ENCODE data around the gene PLBD1. TPM values are rescaled to one million over a fixed set of nuclear protein-coding genes. Genes with fewer than 3 reads are reported as not detected.

The PLBD1 gene
- total RNA-seq, 1 experiment from 2014 or later, result not detected

- no peak for DNase-seq (ENCODE audit: low spot score)
- Histone ChIP-seq H3K27ac (ENCODE audit: low read depth, low read length, poor library complexity, severe bottlenecking) (no peak overlapping the region), H3K4me1 (ENCODE audit: insufficient read depth, low read length, poor library complexity, severe bottlenecking) (no peaks in the 10 kb centered on the region), H3K27me3 (replicated peaks; ENCODE audit: insufficient read depth, low read depth, low read length, poor library complexity) (no peaks in the 10 kb centered on the region), H3K36me3 (ENCODE audit: insufficient read depth, low read length, poor library complexity, severe bottlenecking) (no peaks in the 10 kb centered on the region), H3K9me3 (ENCODE audit: low read depth, low read length, poor library complexity, severe bottlenecking) (peaks cover 10% of the 10 kb centered on the region), H3K4me3 (ENCODE audit: low read depth, low read length, poor library complexity, severe bottlenecking) (no peak overlapping the region)
- intact Hi-C loops (cut with micrococcal nuclease; ENCODE audit: unreplicated experiment), result no loop called here
- no TSS peak for BruUV-seq (replicated peaks)
- no peak for TF ChIP-seq EZH2 (IDR thresholded peaks at IDR 0.05; ENCODE audit: borderline replicate concordance, low read depth, low read length, poor library complexity, severe bottlenecking)
- TF ChIP-seq, protein P1, sequence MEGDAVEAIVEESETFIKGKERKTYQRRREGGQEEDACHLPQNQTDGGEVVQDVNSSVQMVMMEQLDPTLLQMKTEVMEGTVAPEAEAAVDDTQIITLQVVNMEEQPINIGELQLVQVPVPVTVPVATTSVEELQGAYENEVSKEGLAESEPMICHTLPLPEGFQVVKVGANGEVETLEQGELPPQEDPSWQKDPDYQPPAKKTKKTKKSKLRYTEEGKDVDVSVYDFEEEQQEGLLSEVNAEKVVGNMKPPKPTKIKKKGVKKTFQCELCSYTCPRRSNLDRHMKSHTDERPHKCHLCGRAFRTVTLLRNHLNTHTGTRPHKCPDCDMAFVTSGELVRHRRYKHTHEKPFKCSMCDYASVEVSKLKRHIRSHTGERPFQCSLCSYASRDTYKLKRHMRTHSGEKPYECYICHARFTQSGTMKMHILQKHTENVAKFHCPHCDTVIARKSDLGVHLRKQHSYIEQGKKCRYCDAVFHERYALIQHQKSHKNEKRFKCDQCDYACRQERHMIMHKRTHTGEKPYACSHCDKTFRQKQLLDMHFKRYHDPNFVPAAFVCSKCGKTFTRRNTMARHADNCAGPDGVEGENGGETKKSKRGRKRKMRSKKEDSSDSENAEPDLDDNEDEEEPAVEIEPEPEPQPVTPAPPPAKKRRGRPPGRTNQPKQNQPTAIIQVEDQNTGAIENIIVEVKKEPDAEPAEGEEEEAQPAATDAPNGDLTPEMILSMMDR (conservative IDR thresholded peaks at IDR 0.05; ENCODE audit: low read depth, low read length), result no peak
- ChIA-PET CTCF (no interaction called here), POLR2A (ENCODE audit: low non-redundant PET) (no interaction called here)
These were observed 45.9 kb downstream of the PLBD1 start for GRCh38 chr12:14521822-14522221.

GRCh38 chr12:14514946-14515345 lies 52.7 kb downstream of the PLBD1 start:
- Histone ChIP-seq H3K9me3 (ENCODE audit: low read depth, low read length, poor library complexity, severe bottlenecking) (no peaks in the 10 kb centered on the region), H3K4me3 (ENCODE audit: low read depth, low read length, poor library complexity, severe bottlenecking) (no peak overlapping the region), H3K27me3 (replicated peaks; ENCODE audit: insufficient read depth, low read depth, low read length, poor library complexity) (no peaks in the 10 kb centered on the region), H3K36me3 (ENCODE audit: insufficient read depth, low read length, poor library complexity, severe bottlenecking) (no peaks in the 10 kb centered on the region), H3K27ac (ENCODE audit: low read depth, low read length, poor library complexity, severe bottlenecking) (no peak overlapping the region), H3K4me1 (ENCODE audit: insufficient read depth, low read length, poor library complexity, severe bottlenecking) (peaks cover 13% of the 10 kb centered on the region)
- DNase-seq (ENCODE audit: low spot score), result peak; percentile 6
- TF ChIP-seq, protein P1 (conservative IDR thresholded peaks at IDR 0.05; ENCODE audit: low read depth, low read length), result no peak
- TF ChIP-seq EZH2 (IDR thresholded peaks at IDR 0.05; ENCODE audit: borderline replicate concordance, low read depth, low read length, poor library complexity, severe bottlenecking), result no peak
- ChIA-PET CTCF (interaction anchor here (0.5 to 0.7 kb wide), 2 partner anchors 98 to 261 kb away, joined by 3 to 5 read pairs; no protein-coding TSS in a partner anchor), POLR2A (ENCODE audit: low non-redundant PET) (no interaction called here)
- BruUV-seq (replicated peaks), result no TSS peak
- intact Hi-C loops (cut with micrococcal nuclease; ENCODE audit: unreplicated experiment), result loop anchor here (1.0 to 5.0 kb wide), 4 partner anchors 104 to 323 kb away; no protein-coding TSS in a partner anchor

DNA sequence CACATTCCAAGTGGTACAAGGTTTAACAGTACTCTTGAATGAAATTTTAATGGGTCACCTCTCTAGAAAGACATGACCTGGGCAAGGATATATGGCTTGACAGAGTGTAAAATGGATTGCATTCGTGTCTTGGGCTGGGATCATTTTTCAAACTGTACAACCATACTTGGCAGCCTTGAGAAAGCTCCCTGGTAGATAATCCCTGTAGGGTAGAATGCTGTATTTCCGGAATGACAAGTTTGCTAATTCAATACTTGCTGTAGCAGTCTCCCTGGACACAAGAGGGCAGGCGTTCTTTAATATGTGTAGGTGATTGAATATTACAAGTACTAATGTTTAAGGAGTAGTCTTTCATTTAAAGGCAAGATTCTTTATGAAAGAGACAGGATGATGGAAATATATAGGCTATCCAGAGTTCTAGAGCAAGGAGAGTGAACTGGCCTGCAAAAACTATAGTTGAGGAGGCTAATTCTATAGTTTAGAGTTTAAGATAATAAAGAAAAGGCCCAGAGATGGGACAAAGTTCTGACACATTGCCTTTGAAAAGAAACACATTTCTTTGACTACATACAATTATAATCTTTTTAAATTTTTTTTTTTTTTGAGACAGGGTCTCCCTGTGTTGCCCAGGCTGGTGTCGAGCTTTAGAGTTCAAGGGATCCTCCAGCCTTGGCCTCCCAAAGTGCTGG lies 53.4 kb downstream of the PLBD1 start:
- BruUV-seq (replicated peaks), result no TSS peak
- ChIA-PET CTCF (interaction anchor here (0.5 to 1.0 kb wide), 6 partner anchors 27 to 299 kb away, joined by 3 to 11 read pairs (median 4); no protein-coding TSS in a partner anchor), POLR2A (ENCODE audit: low non-redundant PET) (interaction anchor here (0.6 kb wide), 1 partner anchor 10 kb away, joined by 3 read pairs; no protein-coding TSS in a partner anchor)
- no peaks in the 10 kb centered on the region for H3K27me3 ChIP-seq (replicated peaks; ENCODE audit: insufficient read depth, low read depth, low read length, poor library complexity)
- no peak overlapping the region for H3K27ac ChIP-seq (ENCODE audit: low read depth, low read length, poor library complexity, severe bottlenecking)
- H3K36me3 ChIP-seq (ENCODE audit: insufficient read depth, low read length, poor library complexity, severe bottlenecking), result no peaks in the 10 kb centered on the region
- intact Hi-C loops (cut with micrococcal nuclease; ENCODE audit: unreplicated experiment), result loop anchor here (1.0 to 5.0 kb wide), 4 partner anchors 105 to 322 kb away; no protein-coding TSS in a partner anchor
- no peaks in the 10 kb centered on the region for H3K9me3 ChIP-seq (ENCODE audit: low read depth, low read length, poor library complexity, severe bottlenecking)
- peak; percentile 89 for DNase-seq (ENCODE audit: low spot score)
- H3K4me1 ChIP-seq (ENCODE audit: insufficient read depth, low read length, poor library complexity, severe bottlenecking), result peaks cover 13% of the 10 kb centered on the region
- no peak overlapping the region for H3K4me3 ChIP-seq (ENCODE audit: low read depth, low read length, poor library complexity, severe bottlenecking)
- no peak for TF ChIP-seq EZH2 (IDR thresholded peaks at IDR 0.05; ENCODE audit: borderline replicate concordance, low read depth, low read length, poor library complexity, severe bottlenecking)
- TF ChIP-seq, protein P1 (conservative IDR thresholded peaks at IDR 0.05; ENCODE audit: low read depth, low read length), result peak; percentile 78

All from A673 (cell line).